HCT116 (cell line): ENCODE data around the gene ANKMY2. TPM values are rescaled to one million over a fixed set of nuclear protein-coding genes. Genes with fewer than 3 reads are reported as not detected.

ENCODE experiments used
- ATAC-seq: fragments of 200-7000 bp; cut with Tn5 transposase; 2 replicates; pipeline ENCODE4 v1.9.1; 2020; ENCODE audit warnings: mild to moderate bottlenecking, moderate library complexity
- BruUV-seq: library from RNA; stranded (reverse); fragments of 400-500 nt; replicated peaks from 2 replicates; lab custom pipeline; 2021; lab: Mats Ljungman, UMichigan
- CTCF ChIA-PET: fragments of 300-600 bp; sonication (Branson Sonifier 250); formaldehyde crosslinking; loops from one replicate; lab custom pipeline; 2021; ENCODE audit warnings: antibody characterized with exemption; lab: Charles Lee
- POLR2A ChIA-PET: fragments of 300-600, 350-600 bp; sonication (Branson Sonifier 250); formaldehyde crosslinking; loops from one replicate; lab custom pipeline; 2021; ENCODE audit warnings: antibody characterized with exemption; lab: Charles Lee
- RAD21 ChIA-PET, 2 experiments: fragments of 300-600 bp; sonication (Branson Sonifier 250); formaldehyde crosslinking; loops; one replicate each; lab custom pipeline; 2023; ENCODE audit warnings: low total read pairs in 2 of 2; ENCODE audit not compliant: uncharacterized antibody in 2 of 2, unreplicated experiment in 2 of 2, low non-redundant PET in 1 of 2; lab: Charles Lee
- DNase-seq: peaks from one replicate; pipeline ENCODE4 v3.0.0-alpha.2; 2010; ENCODE audit warnings: low read depth, low spot score
- H2AFZ ChIP-seq: fragments of 200-600 bp; shearing (Covaris generic), sonication (generic); 2 replicates; pipeline ENCODE4 v1.6.1; 2017; ENCODE audit warnings: low read depth, mixed run types, mixed read lengths, antibody characterized with exemption, low read length; ENCODE audit not compliant: poor library complexity, severe bottlenecking
- H3K27ac ChIP-seq: 2 replicates; pipeline ENCODE4 v1.5.1; 2012; ENCODE audit warnings: low read depth, low read length
- H3K27me3 ChIP-seq: fragments of 200-600 bp; sonication (generic); 2 replicates; pipeline ENCODE4 v1.6.1; 2016; ENCODE audit warnings: mixed run types, low read length, mixed read lengths; ENCODE audit not compliant: insufficient read depth
- H3K36me3 ChIP-seq, 2 experiments: fragments of 200-500 bp in 1 of 2; fragments of 200-600 bp in 1 of 2; sonication (Bioruptor generic) in 1 of 2; sonication (generic) in 1 of 2; 2 replicates each; pipeline versions ENCODE4 v1.5.1 to v1.6.1; 2014 to 2016; ENCODE audit warnings: low read length in 2 of 2, inconsistent platforms in 1 of 2, mixed read lengths in 1 of 2, mixed run types in 1 of 2; ENCODE audit not compliant: insufficient read depth in 2 of 2, control insufficient read depth in 1 of 2
- H3K4me1 ChIP-seq, 2 experiments: fragments of 200-600 bp in 1 of 2; sonication (generic) in 1 of 2; 2 replicates each; pipeline versions ENCODE4 v1.5.1 to v1.6.1; 2012 to 2017; ENCODE audit warnings: low read length in 2 of 2, inconsistent platforms in 1 of 2, mild to moderate bottlenecking in 1 of 2, mixed read lengths in 1 of 2, mixed run types in 1 of 2, moderate library complexity in 1 of 2; ENCODE audit not compliant: insufficient read depth in 2 of 2, control insufficient read depth in 1 of 2
- H3K4me2 ChIP-seq: fragments of 200-600 bp; sonication (generic); 2 replicates; pipeline ENCODE4 v1.6.1; 2017; ENCODE audit warnings: mixed run types, low read length, mixed read lengths
- H3K4me3 ChIP-seq, 2 experiments: fragments of 200-600 bp in 1 of 2; sonication (generic) in 1 of 2; replicated peaks in 1 of 2; 2 replicates each; pipeline ENCODE4 v1.5.1; 2011 to 2016; ENCODE audit warnings: low read length in 2 of 2, control low read depth in 1 of 2, low read depth in 1 of 2, mild to moderate bottlenecking in 1 of 2, mixed read lengths in 1 of 2, mixed run types in 1 of 2
- H3K79me2 ChIP-seq: fragments of 200-600 bp; sonication (generic); 2 replicates; pipeline ENCODE4 v1.6.1; 2017; ENCODE audit warnings: mild to moderate bottlenecking, mixed run types, low read length, moderate library complexity, mixed read lengths; ENCODE audit not compliant: insufficient read depth
- H3K9ac ChIP-seq: fragments of 200-600 bp; sonication (generic); 2 replicates; pipeline ENCODE4 v1.6.1; 2016; ENCODE audit warnings: low read length, mixed read lengths
- H3K9me2 ChIP-seq: fragments of 200-600 bp; sonication (generic), shearing (Covaris generic); 2 replicates; pipeline ENCODE4 v1.6.1; 2017; ENCODE audit warnings: mixed run types, mild to moderate bottlenecking, moderate library complexity; ENCODE audit not compliant: insufficient read depth
- H3K9me3 ChIP-seq, 2 experiments: fragments of 200-500 bp in 1 of 2; fragments of 200-600 bp in 1 of 2; sonication (Bioruptor generic) in 1 of 2; sonication (generic) in 1 of 2; 2 replicates each; pipeline ENCODE4 v1.6.1; 2014 to 2017; ENCODE audit warnings: low read length in 2 of 2, mixed read lengths in 2 of 2, inconsistent platforms in 1 of 2, low read depth in 1 of 2, mild to moderate bottlenecking in 1 of 2, mixed run types in 1 of 2, moderate library complexity in 1 of 2; ENCODE audit not compliant: control insufficient read depth in 1 of 2, insufficient read depth in 1 of 2
- H4K20me1 ChIP-seq: fragments of 200-600 bp; sonication (generic), shearing (Covaris generic); 2 replicates; pipeline ENCODE4 v1.6.1; 2017; ENCODE audit warnings: mixed run types, mild to moderate bottlenecking, moderate library complexity; ENCODE audit not compliant: insufficient read depth
- REST ChIP-seq: IDR thresholded peaks from 2 replicates; pipeline ENCODE4 v1.6.1; 2012; ENCODE audit warnings: low read depth
- SRF ChIP-seq: IDR thresholded peaks from 2 replicates; pipeline ENCODE4 v1.6.1; 2012; ENCODE audit warnings: low read depth
- intact Hi-C: fragments of 100-400 bp; cut with micrococcal nuclease; formaldehyde crosslinking; loops from 2 replicates; pipeline ENCODE4 v1.10.0; 2022
- total RNA-seq: library from RNA; stranded (reverse); gene quantifications from one replicate; pipeline ENCODE4 v1.2.1, GENCODE V29; 2021; ENCODE audit not compliant: unreplicated experiment

Gene ANKMY2
- total RNA-seq, 1 experiment from 2014 or later = 24.9 TPM

DNA sequence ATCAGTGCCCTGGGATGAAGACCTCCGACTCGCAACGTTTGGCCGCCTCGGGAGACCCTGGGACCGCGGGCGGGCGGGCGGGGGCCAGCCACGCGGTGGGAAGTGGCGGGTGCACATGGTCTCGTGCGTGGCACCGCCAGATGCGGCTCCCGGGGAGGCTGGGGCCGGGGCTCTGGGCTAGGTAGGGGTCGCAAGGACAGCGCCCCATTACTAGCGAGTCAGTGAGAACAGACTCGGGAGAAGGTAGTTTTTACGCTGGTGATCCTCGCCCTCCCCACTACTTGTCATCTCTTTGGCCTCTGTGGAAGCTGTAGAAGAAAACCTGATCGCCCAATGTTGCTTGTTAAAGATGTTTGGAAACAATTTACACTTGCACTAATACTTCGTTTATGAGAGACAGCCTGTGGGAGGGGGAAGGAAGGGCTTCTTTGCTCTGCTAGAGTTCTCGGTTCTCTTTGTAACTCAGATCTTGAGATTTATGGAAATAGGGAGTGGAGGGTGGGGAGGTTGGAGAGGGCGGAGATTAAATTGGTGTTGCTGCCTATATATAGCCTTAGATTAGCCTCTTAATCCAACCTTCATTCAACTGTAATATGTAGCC is 1.0 kb upstream of the ANKMY2 start:
- ChIA-PET CTCF (no interaction called here), RAD21 (no interaction called here), POLR2A (interaction anchor here (0.6 to 1.6 kb wide), 4 partner anchors 10 to 23 kb away, joined by 4 to 5 read pairs (median 4); no protein-coding TSS in a partner anchor)
- H3K36me3 ChIP-seq = peaks cover 0 to 7% of the 10 kb centered on the region in 2 experiments; a peak in 1 of 4 replicates
- H3K4me2 ChIP-seq = peak overlapping the region; percentile 86
- H4K20me1 ChIP-seq = peaks cover 6% of the 10 kb centered on the region; the same call in 1 of the 2 replicates
- H3K9ac ChIP-seq = peak overlapping the region; percentile 84
- BruUV-seq = no TSS peak
- H3K27me3 ChIP-seq = no peaks in the 10 kb centered on the region
- H3K9me2 ChIP-seq = no peaks in the 10 kb centered on the region
- ATAC-seq (peak; percentile 6), DNase-seq (no peak)
- TF ChIP-seq REST (no peak), SRF (peak; percentile 53; the same call in 1 of the 2 replicates)
- peak overlapping the region; percentile 89; the same call in 1 of the 2 replicates for H3K27ac ChIP-seq
- H2AFZ ChIP-seq = no peak overlapping the region
- peaks cover 28% of the 10 kb centered on the region in 2 experiments; a peak in 3 of 4 replicates for H3K4me1 ChIP-seq
- peak overlapping the region; percentile 85 to 90 for H3K4me3 ChIP-seq
- peaks cover 90% of the 10 kb centered on the region for H3K79me2 ChIP-seq
- no peaks in the 10 kb centered on the region for H3K9me3 ChIP-seq
- intact Hi-C loops = loop anchor here (5.0 kb wide), 1 partner anchor 106 kb away; the partner anchor contains the start of gene TSPAN13
